ENCODE measurements around the gene USHBP1. TPM values are rescaled to one million over a fixed set of nuclear protein-coding genes. Genes with fewer than 3 reads are reported as not detected.

USHBP1 gene
- total RNA-seq, 2 experiments from 2014 or later, result not detected

- Mint-ChIP-seq H3K9me3 (no peaks in the 10 kb centered on the region), H3K36me3 (ENCODE audit: low read depth) (peaks cover 5% of the 10 kb centered on the region), H3K27me3 (no peaks in the 10 kb centered on the region), H3K4me3 (peak within 1 kb of the TSS; percentile 95), H3K4me1 (ENCODE audit: low read depth) (peaks cover 4% of the 10 kb centered on the region), H3K27ac (peak within 1 kb of the TSS; percentile 90)
- Histone ChIP-seq H3K27me3 (ENCODE audit: control insufficient read depth in 1 of 2, insufficient read depth in 2 of 2, low read length in 2 of 2) (no peaks in the 10 kb centered on the region), H3K36me3 (ENCODE audit: insufficient read depth, low read length) (no peaks in the 10 kb centered on the region), H3K27ac (ENCODE audit: low read depth in 1 of 2, low read length in 2 of 2) (peak within 1 kb of the TSS; percentile 70 to 84), H3K4me3 (ENCODE audit: low read length) (peak within 1 kb of the TSS; percentile 61), H3K9me3 (ENCODE audit: control insufficient read depth in 1 of 2, insufficient read depth in 1 of 2, low read length in 2 of 2) (no peaks in the 10 kb centered on the region), H3K4me1 (ENCODE audit: insufficient read depth, low read length) (peaks cover 24% of the 10 kb centered on the region)
- intact Hi-C loops (cut with DNase I, micrococcal nuclease), result loop anchor here (1.0 to 5.0 kb wide), 5 partner anchors 11 to 151 kb away; partner anchors contain the start of genes HAUS8 (in 2 of the 2), MYO9B (in 2 of the 2), USE1 (in 2 of the 2) and BABAM1 (in 1 of the 2)
- peak; percentile 88 for ATAC-seq (ENCODE audit: poor library complexity)
- POLR2A ChIA-PET, result interaction anchor here (0.6 to 3.6 kb wide), 18 partner anchors 9 to 1847 kb away, joined by 3 to 97 read pairs (median 5); partner anchors contain the start of genes BABAM1, DDA1, HAUS8 and JUND
- CTCF ChIA-PET, result interaction anchor here (1.2 to 1.7 kb wide), 3 partner anchors 9 to 42 kb away, joined by 4 to 14 read pairs (median 5); no protein-coding TSS in a partner anchor
- TF ChIP-seq CTCF (IDR thresholded peaks at IDR 0.05), result no peak
- DNase-seq, result peak; percentile 90 to 99 (median 96)
These were observed 38.3 kb downstream of the USHBP1 start, which contains the start of gene OCEL1 for GRCh38 chr19:17226002-17226933. Gene OCEL1, plus strand, starts transcription at chr19:17226226. Its CDS starts 22 bp downstream, at chr19:17226248.

- ChIA-PET POLR2A (interaction anchor here (1.1 to 3.6 kb wide), 4 partner anchors 10 to 149 kb away, joined by 4 to 97 read pairs (median 31); partner anchors contain the start of genes HAUS8, MYO9B and USE1), CTCF (interaction anchor here (1.2 kb wide), 1 partner anchor 10 kb away, joined by 5 read pairs; no protein-coding TSS in a partner anchor)
- Histone ChIP-seq H3K27me3 (ENCODE audit: control insufficient read depth in 1 of 2, insufficient read depth in 2 of 2, low read length in 2 of 2) (no peaks in the 10 kb centered on the region), H3K4me3 (ENCODE audit: low read length) (no peak overlapping the region), H3K27ac (ENCODE audit: low read depth in 1 of 2, low read length in 2 of 2) (no peak overlapping the region), H3K36me3 (ENCODE audit: insufficient read depth, low read length) (no peaks in the 10 kb centered on the region), H3K9me3 (ENCODE audit: control insufficient read depth in 1 of 2, insufficient read depth in 1 of 2, low read length in 2 of 2) (no peaks in the 10 kb centered on the region), H3K4me1 (ENCODE audit: insufficient read depth, low read length) (peaks cover 24% of the 10 kb centered on the region)
- H3K27ac Mint-ChIP-seq, result peak overlapping the region; percentile 90
- ATAC-seq (ENCODE audit: poor library complexity), result no peak
- H3K4me3 Mint-ChIP-seq, result peak overlapping the region; percentile 34
- peaks cover 10% of the 10 kb centered on the region for H3K36me3 Mint-ChIP-seq (ENCODE audit: low read depth)
- no peaks in the 10 kb centered on the region for H3K9me3 Mint-ChIP-seq
- TF ChIP-seq CTCF (IDR thresholded peaks at IDR 0.05), result no peak
- peak in 1 of 14 experiments; percentile 31 for DNase-seq
- no peaks in the 10 kb centered on the region for H3K27me3 Mint-ChIP-seq
- intact Hi-C loops (cut with DNase I, micrococcal nuclease), result loop anchor here in 1 of 2 experiments (5.0 kb wide), 2 partner anchors 42 to 148 kb away; partner anchors contain the start of genes BABAM1, HAUS8 and MYO9B
- H3K4me1 Mint-ChIP-seq (ENCODE audit: low read depth), result peaks cover 4% of the 10 kb centered on the region
These were observed 39.5 kb downstream of the USHBP1 start for GRCh38 chr19:17225053-17225452.

- Histone ChIP-seq H3K36me3 (ENCODE audit: insufficient read depth, low read length) (peaks cover 17% of the 10 kb centered on the region), H3K4me3 (ENCODE audit: low read length) (no peak overlapping the region), H3K9me3 (ENCODE audit: control insufficient read depth in 1 of 2, insufficient read depth in 1 of 2, low read length in 2 of 2) (peaks cover 0 to 5% of the 10 kb centered on the region in 2 experiments), H3K4me1 (ENCODE audit: insufficient read depth, low read length) (peaks cover 13% of the 10 kb centered on the region), H3K27ac (ENCODE audit: low read depth in 1 of 2, low read length in 2 of 2) (no peak overlapping the region), H3K27me3 (ENCODE audit: control insufficient read depth in 1 of 2, insufficient read depth in 2 of 2, low read length in 2 of 2) (no peaks in the 10 kb centered on the region)
- ATAC-seq (ENCODE audit: poor library complexity) (no peak), DNase-seq (peak in 4 of 14 experiments; percentile 19 to 54 (median 44))
- POLR2A ChIA-PET, result interaction anchor here (0.7 kb wide), 1 partner anchor 24 kb away, joined by 3 read pairs; no protein-coding TSS in a partner anchor
- no peak for TF ChIP-seq CTCF (IDR thresholded peaks at IDR 0.05)
- Mint-ChIP-seq H3K9me3 (no peaks in the 10 kb centered on the region), H3K36me3 (ENCODE audit: low read depth) (peaks cover 33% of the 10 kb centered on the region), H3K27me3 (no peaks in the 10 kb centered on the region), H3K27ac (no peak overlapping the region), H3K4me3 (no peak overlapping the region), H3K4me1 (ENCODE audit: low read depth) (peaks cover 1% of the 10 kb centered on the region)
- intact Hi-C loops (cut with DNase I, micrococcal nuclease), result no loop called here
- CTCF ChIA-PET, result interaction anchor here (1.6 kb wide), 1 partner anchor 15 kb away, joined by 9 read pairs; no protein-coding TSS in a partner anchor
These were observed 44.3 kb downstream of the USHBP1 start for GRCh38 chr19:17220207-17220758.

Data from CD4-positive, alpha-beta T cell (primary cell).